Stimulated activated naive CD8-positive, alpha-beta T cell treated with anti-CD3 and anti-CD28 coated beads, Interleukin-15, Interleukin-2, amounts not matched to agents 100 ng/mL and 50 ng/mL, for 24 hours (primary cell): ENCODE measurements around the gene SLC4A1.

Experiments
- H3K27ac Mint-ChIP-seq: one replicate; pipeline ENCODE4 v1.8.0; 2021; ENCODE audit warnings: mild to moderate bottlenecking, mixed read lengths
- H3K27me3 Mint-ChIP-seq: one replicate; pipeline ENCODE4 v1.8.0; 2021; ENCODE audit warnings: mixed read lengths
- H3K36me3 Mint-ChIP-seq: one replicate; pipeline ENCODE4 v1.8.0; 2021; ENCODE audit warnings: low read depth, mixed read lengths
- H3K4me1 Mint-ChIP-seq: one replicate; pipeline ENCODE4 v1.8.0; 2021; ENCODE audit warnings: low read depth, mixed read lengths
- H3K4me3 Mint-ChIP-seq: one replicate; pipeline ENCODE4 v1.8.0; 2021; ENCODE audit warnings: mild to moderate bottlenecking, mixed read lengths
- H3K9me3 Mint-ChIP-seq: one replicate; pipeline ENCODE4 v1.8.0; 2021; ENCODE audit warnings: mixed read lengths

Gene SLC4A1

GRCh38 chr17:44267818-44268490 lies at the start of gene SLC4A1:
Gene SLC4A1 (minus strand): TSS chr17:44268135. CDS start chr17:44262866, 5,269 bp downstream.
- Mint-ChIP-seq H3K4me3 (no peak within 1 kb of the TSS), H3K27ac (no peak within 1 kb of the TSS), H3K36me3 (no peaks in the 10 kb centered on the region), H3K4me1 (no peaks in the 10 kb centered on the region), H3K9me3 (no peaks in the 10 kb centered on the region), H3K27me3 (no peaks in the 10 kb centered on the region)

DNA sequence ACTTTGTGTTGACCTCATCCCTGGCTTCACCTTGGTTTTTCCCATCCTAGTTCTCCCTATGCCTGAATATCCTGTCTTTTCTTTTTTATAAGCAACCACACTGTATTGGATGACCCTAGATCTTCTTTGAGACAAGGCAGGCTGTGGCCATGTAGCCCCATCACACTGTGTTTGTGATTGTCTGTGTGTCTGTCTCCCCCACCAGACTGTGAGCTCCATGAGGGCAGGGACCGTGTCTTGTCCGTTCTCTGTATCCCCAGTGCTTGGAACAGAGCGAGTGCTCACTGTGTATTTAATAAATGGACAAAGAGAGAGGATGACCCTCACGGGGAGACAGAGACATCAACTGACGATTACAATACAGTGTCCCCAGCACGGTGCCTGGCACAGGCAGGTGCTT lies 49.6 kb upstream of the SLC4A1 start:
- Mint-ChIP-seq H3K4me1 (peaks cover 12% of the 10 kb centered on the region), H3K27me3 (peaks cover 36% of the 10 kb centered on the region), H3K36me3 (peaks cover 14% of the 10 kb centered on the region), H3K4me3 (no peak overlapping the region), H3K9me3 (no peaks in the 10 kb centered on the region), H3K27ac (no peak overlapping the region)

DNA sequence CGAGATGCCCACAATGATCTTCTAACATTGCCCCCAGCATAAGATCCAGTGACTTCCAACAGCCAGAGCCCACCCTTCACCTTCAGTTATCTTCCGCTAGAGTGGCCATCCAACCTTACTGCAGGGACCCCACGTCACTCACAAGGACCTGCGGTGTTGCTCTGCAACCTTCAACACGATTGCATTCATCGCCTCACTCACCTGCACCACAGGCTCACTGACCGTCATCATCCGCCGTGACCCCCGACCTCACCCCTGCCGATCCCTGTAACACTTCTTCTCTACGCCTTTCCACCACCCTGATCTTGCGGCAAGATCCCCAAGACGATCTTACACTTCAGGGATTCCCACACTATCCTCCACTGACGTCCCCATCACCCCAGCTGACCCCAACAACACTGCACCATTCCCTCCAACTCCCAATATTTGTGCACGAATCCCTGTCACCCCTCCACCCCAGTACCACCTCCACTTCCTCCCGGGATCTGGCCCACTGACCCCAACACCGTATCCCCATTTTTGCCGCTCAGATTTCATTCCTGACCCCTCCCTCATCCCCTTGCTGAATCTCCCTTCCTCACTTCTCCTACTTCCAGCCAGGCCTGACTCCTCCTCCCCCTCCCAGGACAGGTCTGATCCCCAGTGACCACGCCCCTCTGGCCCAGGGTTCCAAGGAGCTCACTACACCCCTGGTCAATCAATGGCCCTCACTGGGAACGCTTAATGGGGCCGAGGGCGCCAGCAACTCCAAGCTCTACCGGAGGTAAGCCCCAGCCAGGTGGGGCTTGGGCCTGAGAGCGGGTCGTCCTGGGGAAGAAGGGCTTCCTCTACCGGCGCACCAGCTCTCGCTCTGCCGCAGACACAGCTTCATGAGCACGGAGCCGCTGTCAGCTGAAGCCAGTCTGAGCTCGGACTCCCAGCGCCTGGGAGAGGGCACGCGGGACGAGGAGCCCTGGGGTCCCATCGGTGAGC lies 48.1 kb upstream of the SLC4A1 start:
- peaks cover 11% of the 10 kb centered on the region for H3K4me1 Mint-ChIP-seq

DNA sequence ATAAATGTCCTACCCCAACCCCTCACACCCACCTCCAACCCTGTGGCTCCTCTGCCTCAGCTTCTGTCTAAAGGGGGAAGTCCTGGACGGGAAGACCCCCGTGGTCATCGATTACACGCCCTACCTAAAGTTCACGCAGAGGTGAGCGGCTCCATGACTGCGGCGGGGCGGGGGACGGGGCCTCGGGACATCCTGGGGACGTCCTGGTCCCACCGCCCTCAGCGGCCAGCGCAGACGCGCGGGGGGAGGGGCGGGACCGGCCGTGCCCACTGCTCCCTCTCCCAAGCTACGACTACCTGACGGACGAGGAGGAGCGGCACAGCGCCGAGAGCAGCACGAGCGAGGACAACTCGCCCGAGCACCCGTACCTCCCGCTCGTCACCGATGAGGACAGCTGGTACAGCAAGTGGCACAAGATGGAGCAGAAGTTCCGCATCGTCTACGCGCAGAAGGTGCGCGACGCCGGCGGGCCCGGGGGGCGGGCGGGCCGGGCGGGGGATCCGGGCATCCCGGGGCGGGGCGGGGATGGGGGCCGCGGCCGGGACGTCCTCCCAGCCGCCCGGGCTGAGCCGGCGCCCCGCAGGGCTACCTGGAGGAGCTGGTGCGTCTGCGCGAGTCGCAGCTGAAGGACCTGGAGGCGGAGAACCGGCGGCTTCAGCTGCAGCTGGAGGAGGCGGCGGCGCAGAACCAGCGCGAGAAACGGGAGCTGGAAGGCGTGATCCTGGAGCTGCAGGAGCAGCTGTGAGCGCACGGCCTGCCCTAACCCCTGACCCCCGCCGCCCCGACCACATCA lies 47.1 kb upstream of the SLC4A1 start:
- Mint-ChIP-seq H3K4me1 (peaks cover 13% of the 10 kb centered on the region), H3K4me3 (peak overlapping the region; percentile 77), H3K9me3 (no peaks in the 10 kb centered on the region), H3K36me3 (peaks cover 5% of the 10 kb centered on the region), H3K27me3 (peaks cover 36% of the 10 kb centered on the region), H3K27ac (no peak overlapping the region)

More for the DNA sequence above, 48.1 kb upstream of the SLC4A1 start:
- Mint-ChIP-seq H3K27me3 (peaks cover 36% of the 10 kb centered on the region), H3K36me3 (peaks cover 6% of the 10 kb centered on the region), H3K9me3 (no peaks in the 10 kb centered on the region), H3K27ac (no peak overlapping the region), H3K4me3 (peak overlapping the region; percentile 77)

- peaks cover 36% of the 10 kb centered on the region for H3K27me3 Mint-ChIP-seq
Observed at GRCh38 chr17:44314524-44314868, 46.6 kb upstream of the SLC4A1 start.

GRCh38 chr17:44314031-44314430 lies 46.1 kb upstream of the SLC4A1 start:
- peaks cover 36% of the 10 kb centered on the region for H3K27me3 Mint-ChIP-seq
- H3K4me1 Mint-ChIP-seq = peaks cover 18% of the 10 kb centered on the region
- no peaks in the 10 kb centered on the region for H3K9me3 Mint-ChIP-seq
- H3K27ac Mint-ChIP-seq = no peak overlapping the region
- H3K36me3 Mint-ChIP-seq = no peaks in the 10 kb centered on the region
- no peak overlapping the region for H3K4me3 Mint-ChIP-seq

More at GRCh38 chr17:44314524-44314868, 46.6 kb upstream of the SLC4A1 start:
- H3K4me3 Mint-ChIP-seq = no peak overlapping the region
- H3K27ac Mint-ChIP-seq = no peak overlapping the region
- H3K4me1 Mint-ChIP-seq = peaks cover 18% of the 10 kb centered on the region
- no peaks in the 10 kb centered on the region for H3K9me3 Mint-ChIP-seq
- peaks cover 4% of the 10 kb centered on the region for H3K36me3 Mint-ChIP-seq

DNA sequence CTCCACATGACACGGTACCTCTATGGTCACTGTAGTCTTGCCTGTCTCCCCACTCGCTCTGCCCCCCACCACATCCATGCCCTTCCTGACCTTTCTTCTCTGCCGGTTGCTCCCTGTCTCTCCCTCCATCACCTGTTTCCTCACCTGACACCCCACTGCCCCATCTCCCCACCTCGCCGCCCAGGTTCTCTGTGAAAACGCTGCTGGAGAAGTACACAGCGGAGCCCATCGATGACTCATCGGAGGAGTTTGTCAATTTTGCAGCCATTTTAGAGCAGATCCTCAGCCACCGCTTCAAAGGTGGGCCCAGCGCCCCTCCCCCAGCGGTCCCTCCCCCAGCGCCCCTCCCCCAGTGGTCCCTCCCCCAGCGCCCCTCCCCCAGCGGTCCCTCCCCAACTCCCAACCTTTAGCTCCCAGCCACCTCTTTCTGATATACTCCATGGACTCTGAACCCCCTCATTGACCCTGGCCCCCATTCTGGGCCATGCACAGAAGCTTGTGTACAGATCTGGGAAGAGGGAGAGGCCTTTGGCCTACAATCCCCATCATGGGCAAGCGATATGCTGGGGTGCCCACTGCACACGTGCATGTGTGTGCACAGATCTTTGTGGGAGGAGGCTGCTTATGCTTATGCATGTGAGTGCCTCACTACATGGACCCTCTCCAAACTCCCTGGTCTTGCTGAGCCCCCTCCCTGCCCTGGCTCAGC lies 44.6 kb upstream of the SLC4A1 start:
- Mint-ChIP-seq H3K27ac (no peak overlapping the region), H3K9me3 (no peaks in the 10 kb centered on the region), H3K4me3 (no peak overlapping the region), H3K27me3 (peaks cover 35% of the 10 kb centered on the region), H3K36me3 (no peaks in the 10 kb centered on the region), H3K4me1 (peaks cover 18% of the 10 kb centered on the region)

- H3K36me3 Mint-ChIP-seq = no peaks in the 10 kb centered on the region
- no peaks in the 10 kb centered on the region for H3K9me3 Mint-ChIP-seq
- H3K27me3 Mint-ChIP-seq = peaks cover 35% of the 10 kb centered on the region
- H3K27ac Mint-ChIP-seq = no peak overlapping the region
- H3K4me3 Mint-ChIP-seq = no peak overlapping the region
- H3K4me1 Mint-ChIP-seq = peaks cover 22% of the 10 kb centered on the region
Observed at GRCh38 chr17:44311562-44312181, 43.7 kb upstream of the SLC4A1 start.

DNA sequence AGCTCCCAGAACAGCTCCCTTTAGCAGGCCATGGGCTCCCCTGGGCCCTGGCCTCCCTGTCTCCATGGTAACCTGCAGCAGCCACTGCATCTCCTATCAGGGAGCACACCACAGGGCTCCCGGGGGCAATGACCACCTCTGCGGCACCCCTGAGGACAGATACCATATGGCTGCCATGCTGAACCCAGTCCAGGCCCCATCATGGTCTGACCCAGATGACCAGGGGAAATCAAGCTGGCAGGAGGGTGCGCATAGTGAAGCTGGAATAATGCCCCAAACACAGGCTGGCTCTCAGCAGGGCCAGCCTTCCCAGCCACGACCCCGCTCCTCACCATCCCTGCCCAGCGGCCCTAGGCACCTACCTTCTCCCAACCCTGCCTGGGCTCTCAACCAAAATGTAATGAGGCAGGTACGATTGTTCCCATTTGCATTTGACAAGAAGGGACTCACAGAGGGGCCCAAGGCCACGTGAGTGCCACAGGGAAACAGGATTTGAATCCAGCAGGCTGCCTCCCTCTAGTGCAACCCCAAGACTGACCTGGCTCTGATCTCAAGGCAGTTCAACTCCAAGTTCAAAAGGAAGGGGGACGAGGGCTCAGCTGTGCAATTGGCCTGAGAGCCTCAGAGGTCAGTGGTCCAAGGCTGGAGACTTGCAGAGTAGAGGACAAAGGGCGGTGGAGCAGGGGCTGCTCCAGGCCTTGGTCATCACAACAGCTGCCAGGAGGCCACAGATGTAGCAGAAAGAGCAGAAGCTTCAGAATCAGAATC lies 42.9 kb upstream of the SLC4A1 start:
- H3K4me3 Mint-ChIP-seq = no peak overlapping the region
- peaks cover 16% of the 10 kb centered on the region for H3K4me1 Mint-ChIP-seq
- peaks cover 34% of the 10 kb centered on the region for H3K27me3 Mint-ChIP-seq
- H3K27ac Mint-ChIP-seq = no peak overlapping the region
- no peaks in the 10 kb centered on the region for H3K9me3 Mint-ChIP-seq
- no peaks in the 10 kb centered on the region for H3K36me3 Mint-ChIP-seq

DNA sequence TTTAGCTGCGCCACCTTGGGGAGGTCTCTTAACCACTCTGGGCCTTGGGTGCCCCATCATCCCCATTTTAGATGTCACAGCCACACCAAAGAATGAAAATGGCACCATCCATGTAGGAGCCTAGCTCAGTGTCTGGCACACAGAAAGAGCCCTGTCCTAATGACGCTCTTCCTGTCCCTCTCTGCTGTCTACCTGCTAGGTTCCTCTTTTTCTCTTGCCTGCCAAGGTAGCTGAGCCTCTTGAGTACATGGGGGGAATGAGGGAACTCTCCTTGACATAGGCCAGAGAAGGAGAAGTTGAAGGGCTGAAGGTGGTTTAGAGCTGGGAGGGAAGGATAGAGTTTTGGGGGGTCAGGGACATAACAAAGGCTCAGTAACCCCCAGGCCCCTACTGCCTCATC lies 42.3 kb upstream of the SLC4A1 start:
- Mint-ChIP-seq H3K27me3 (peaks cover 33% of the 10 kb centered on the region), H3K4me3 (no peak overlapping the region)

DNA sequence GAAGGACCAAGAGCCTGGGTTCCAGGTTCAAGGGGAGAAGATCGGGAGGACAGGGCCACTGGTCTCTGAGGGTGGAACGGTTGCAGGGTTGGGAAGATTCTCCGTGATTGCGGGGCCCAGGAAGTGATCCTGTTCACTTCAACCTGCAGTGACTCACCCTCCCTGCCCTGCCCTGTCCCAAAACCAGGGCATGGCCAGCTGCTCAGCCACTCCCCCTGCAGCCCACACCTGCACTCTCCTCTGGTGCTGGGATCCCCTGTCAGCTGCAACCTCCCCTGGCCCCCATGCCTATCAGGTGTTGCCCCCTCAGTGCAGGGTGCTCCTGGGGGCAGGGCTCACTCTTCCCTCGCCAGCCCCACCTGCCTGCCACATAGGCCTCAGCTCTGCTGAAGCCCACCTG lies 41.5 kb upstream of the SLC4A1 start:
- Mint-ChIP-seq H3K36me3 (no peaks in the 10 kb centered on the region), H3K4me1 (peaks cover 11% of the 10 kb centered on the region), H3K27me3 (peaks cover 35% of the 10 kb centered on the region), H3K9me3 (no peaks in the 10 kb centered on the region), H3K4me3 (no peak overlapping the region), H3K27ac (no peak overlapping the region)

More for the DNA sequence above, 42.3 kb upstream of the SLC4A1 start:
- H3K9me3 Mint-ChIP-seq = no peaks in the 10 kb centered on the region
- H3K27ac Mint-ChIP-seq = no peak overlapping the region
- H3K36me3 Mint-ChIP-seq = no peaks in the 10 kb centered on the region
- peaks cover 11% of the 10 kb centered on the region for H3K4me1 Mint-ChIP-seq

- Mint-ChIP-seq H3K9me3 (no peaks in the 10 kb centered on the region), H3K27ac (no peak overlapping the region), H3K4me1 (peaks cover 11% of the 10 kb centered on the region), H3K36me3 (no peaks in the 10 kb centered on the region), H3K4me3 (no peak overlapping the region), H3K27me3 (peaks cover 33% of the 10 kb centered on the region)
Observed at GRCh38 chr17:44308865-44309264, 40.9 kb upstream of the SLC4A1 start.

- H3K4me1 Mint-ChIP-seq = peaks cover 11% of the 10 kb centered on the region
- peak within 1 kb of the TSS; percentile 41 for H3K4me3 Mint-ChIP-seq
- no peaks in the 10 kb centered on the region for H3K36me3 Mint-ChIP-seq
- H3K27ac Mint-ChIP-seq = no peak within 1 kb of the TSS
- no peaks in the 10 kb centered on the region for H3K9me3 Mint-ChIP-seq
- H3K27me3 Mint-ChIP-seq = peaks cover 31% of the 10 kb centered on the region
Observed at GRCh38 chr17:44308320-44308818, 40.4 kb upstream of the SLC4A1 start, which contains the start of gene RUNDC3A. Gene RUNDC3A (plus strand): TSS chr17:44308601. CDS start chr17:44308833, 232 bp downstream.
